ENCODE data around the gene MAGI1.

MAGI1 gene

GRCh38 chr3:65334045-65334665 is 704.6 kb downstream of the MAGI1 start:
- H3K9me3 ChIP-seq: no peaks in the 10 kb centered on the region
- H3K4me3 ChIP-seq: no peak overlapping the region
- no peaks in the 10 kb centered on the region for H3K4me1 ChIP-seq
- no peaks in the 10 kb centered on the region for H3K27me3 ChIP-seq
- intact Hi-C loops (cut with DNase I; ENCODE audit: low total_unique reads): no loop called here
- DNase-seq: no peak
- no peak overlapping the region for H3K27ac ChIP-seq
- peak in 1 of 2 experiments; percentile 7 for TF ChIP-seq CTCF (IDR thresholded peaks at IDR 0.05)
- H3K36me3 ChIP-seq: no peaks in the 10 kb centered on the region

- no peak for DNase-seq
- intact Hi-C loops (cut with DNase I; ENCODE audit: low total_unique reads): no loop called here
- H3K27ac ChIP-seq: no peak overlapping the region
- no peak overlapping the region for H3K4me3 ChIP-seq
- no peaks in the 10 kb centered on the region for H3K27me3 ChIP-seq
- no peaks in the 10 kb centered on the region for H3K9me3 ChIP-seq
- H3K4me1 ChIP-seq: no peaks in the 10 kb centered on the region
- TF ChIP-seq CTCF (IDR thresholded peaks at IDR 0.05): no peak
- no peaks in the 10 kb centered on the region for H3K36me3 ChIP-seq
These were observed 707.0 kb downstream of the MAGI1 start for GRCh38 chr3:65331730-65332129.

- H3K4me3 ChIP-seq: no peak overlapping the region
- no peak overlapping the region for H3K27ac ChIP-seq
- H3K9me3 ChIP-seq: no peaks in the 10 kb centered on the region
- H3K27me3 ChIP-seq: no peaks in the 10 kb centered on the region
- no peak for TF ChIP-seq CTCF (IDR thresholded peaks at IDR 0.05)
- intact Hi-C loops (cut with DNase I; ENCODE audit: low total_unique reads): no loop called here
- DNase-seq: no peak
- H3K4me1 ChIP-seq: no peaks in the 10 kb centered on the region
- H3K36me3 ChIP-seq: no peaks in the 10 kb centered on the region
These were observed 708.6 kb downstream of the MAGI1 start for GRCh38 chr3:65330072-65330471.

- no peak for DNase-seq
- Histone ChIP-seq H3K36me3 (no peaks in the 10 kb centered on the region), H3K4me3 (no peak overlapping the region), H3K27ac (no peak overlapping the region), H3K4me1 (no peaks in the 10 kb centered on the region), H3K9me3 (no peaks in the 10 kb centered on the region), H3K27me3 (no peaks in the 10 kb centered on the region)
- TF ChIP-seq CTCF (IDR thresholded peaks at IDR 0.05): no peak
- intact Hi-C loops (cut with DNase I; ENCODE audit: low total_unique reads): no loop called here
These were observed 710.6 kb downstream of the MAGI1 start for GRCh38 chr3:65328148-65328547.

GRCh38 chr3:65326574-65326973 is 712.1 kb downstream of the MAGI1 start:
- no peaks in the 10 kb centered on the region for H3K9me3 ChIP-seq
- TF ChIP-seq CTCF (IDR thresholded peaks at IDR 0.05): no peak
- H3K27me3 ChIP-seq: no peaks in the 10 kb centered on the region
- H3K4me3 ChIP-seq: no peak overlapping the region
- intact Hi-C loops (cut with DNase I; ENCODE audit: low total_unique reads): no loop called here
- no peak overlapping the region for H3K27ac ChIP-seq
- H3K36me3 ChIP-seq: no peaks in the 10 kb centered on the region
- DNase-seq: no peak
- no peaks in the 10 kb centered on the region for H3K4me1 ChIP-seq

- no peak for TF ChIP-seq CTCF (IDR thresholded peaks at IDR 0.05)
- Histone ChIP-seq H3K4me3 (no peak overlapping the region), H3K27ac (no peak overlapping the region), H3K27me3 (no peaks in the 10 kb centered on the region), H3K9me3 (peaks cover 0 to 7% (median 5%) of the 10 kb centered on the region in 3 donors), H3K36me3 (no peaks in the 10 kb centered on the region), H3K4me1 (no peaks in the 10 kb centered on the region)
- DNase-seq: no peak
- intact Hi-C loops (cut with DNase I; ENCODE audit: low total_unique reads): no loop called here
These were observed 715.8 kb downstream of the MAGI1 start for GRCh38 chr3:65322910-65323309.

All from tibial artery (tissue), 4 donors.